Forelimb muscle (tissue), 1 donor: ENCODE measurements around the gene MPHOSPH9. TPM values are rescaled to one million over a fixed set of nuclear protein-coding genes. Genes with fewer than 3 reads are reported as not detected.

Source experiments
- DNase-seq: peaks from one replicate; pipeline ENCODE4 v3.0.0-alpha.2; 2013; ENCODE audit warnings: low read depth
- polyA plus RNA-seq: library from polyadenylated mRNA; unstranded; fragments of 120-200 nt; gene quantifications from one replicate; pipeline ENCODE4 v1.2.1, GENCODE V29; 2013; ENCODE audit not compliant: insufficient read length

The MPHOSPH9 gene
- polyA plus RNA-seq, 1 donor: 17.6 TPM

GRCh38 chr12:123149501-123150274 is 83.3 kb downstream of the MPHOSPH9 start:
- no peak for DNase-seq

GRCh38 chr12:123149088-123149487 is 83.9 kb downstream of the MPHOSPH9 start:
- DNase-seq: no peak

- DNase-seq: no peak
Measured at GRCh38 chr12:123148655-123149054, 84.3 kb downstream of the MPHOSPH9 start.

- no peak for DNase-seq
Measured at GRCh38 chr12:123148223-123148622, 84.7 kb downstream of the MPHOSPH9 start.

GRCh38 chr12:123145211-123145610 is 87.7 kb downstream of the MPHOSPH9 start:
- no peak for DNase-seq

- DNase-seq: no peak
Measured at GRCh38 chr12:123143736-123144461, 89.0 kb downstream of the MPHOSPH9 start.

- DNase-seq: no peak
Measured at GRCh38 chr12:123142921-123143735, 89.8 kb downstream of the MPHOSPH9 start.

GRCh38 chr12:123142518-123142840 is 90.5 kb downstream of the MPHOSPH9 start:
- no peak for DNase-seq

- no peak for DNase-seq
Measured at GRCh38 chr12:123141615-123142517, 91.1 kb downstream of the MPHOSPH9 start.

- DNase-seq: no peak
Measured at GRCh38 chr12:123140676-123141614, 92.0 kb downstream of the MPHOSPH9 start.

- DNase-seq: no peak
Measured at GRCh38 chr12:123139926-123140675, 92.8 kb downstream of the MPHOSPH9 start.

- no peak for DNase-seq
Measured at GRCh38 chr12:123135688-123136087, 97.3 kb downstream of the MPHOSPH9 start.

GRCh38 chr12:123134826-123135225 is 98.1 kb downstream of the MPHOSPH9 start:
- DNase-seq: no peak

GRCh38 chr12:123134271-123134671 is 98.7 kb downstream of the MPHOSPH9 start:
- DNase-seq: no peak

GRCh38 chr12:123133701-123134100 is 99.2 kb downstream of the MPHOSPH9 start:
- DNase-seq: no peak

- DNase-seq: no peak
Measured at GRCh38 chr12:123132951-123133619, 99.9 kb downstream of the MPHOSPH9 start.

- no peak for DNase-seq
Measured at GRCh38 chr12:123131879-123132402, 101.0 kb downstream of the MPHOSPH9 start.

GRCh38 chr12:123131291-123131832 is 101.6 kb downstream of the MPHOSPH9 start:
- no peak for DNase-seq
